ENCODE measurements around the gene NREP.

DNA sequence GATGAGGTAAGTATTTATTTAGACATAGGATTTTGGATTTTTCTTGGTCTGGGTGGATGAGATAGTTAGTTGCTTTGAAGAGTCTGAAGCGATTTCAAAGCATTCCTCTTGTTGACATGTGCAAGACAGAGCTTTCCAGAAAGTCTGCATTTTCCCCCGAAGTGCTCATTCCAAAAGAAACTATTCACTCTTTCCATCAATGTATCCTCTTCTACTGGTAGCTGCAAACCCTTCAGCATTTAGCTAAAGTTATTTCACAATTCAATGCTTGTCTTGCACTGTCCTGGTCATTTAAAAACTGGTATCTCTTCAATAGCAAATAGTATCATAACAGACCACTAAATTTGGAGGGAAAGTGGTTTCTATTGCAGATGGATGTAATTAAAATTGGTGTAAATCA is 13.0 kb downstream of the NREP start:
- TF ChIP-seq, protein P1, sequence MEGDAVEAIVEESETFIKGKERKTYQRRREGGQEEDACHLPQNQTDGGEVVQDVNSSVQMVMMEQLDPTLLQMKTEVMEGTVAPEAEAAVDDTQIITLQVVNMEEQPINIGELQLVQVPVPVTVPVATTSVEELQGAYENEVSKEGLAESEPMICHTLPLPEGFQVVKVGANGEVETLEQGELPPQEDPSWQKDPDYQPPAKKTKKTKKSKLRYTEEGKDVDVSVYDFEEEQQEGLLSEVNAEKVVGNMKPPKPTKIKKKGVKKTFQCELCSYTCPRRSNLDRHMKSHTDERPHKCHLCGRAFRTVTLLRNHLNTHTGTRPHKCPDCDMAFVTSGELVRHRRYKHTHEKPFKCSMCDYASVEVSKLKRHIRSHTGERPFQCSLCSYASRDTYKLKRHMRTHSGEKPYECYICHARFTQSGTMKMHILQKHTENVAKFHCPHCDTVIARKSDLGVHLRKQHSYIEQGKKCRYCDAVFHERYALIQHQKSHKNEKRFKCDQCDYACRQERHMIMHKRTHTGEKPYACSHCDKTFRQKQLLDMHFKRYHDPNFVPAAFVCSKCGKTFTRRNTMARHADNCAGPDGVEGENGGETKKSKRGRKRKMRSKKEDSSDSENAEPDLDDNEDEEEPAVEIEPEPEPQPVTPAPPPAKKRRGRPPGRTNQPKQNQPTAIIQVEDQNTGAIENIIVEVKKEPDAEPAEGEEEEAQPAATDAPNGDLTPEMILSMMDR (IDR thresholded peaks at IDR 0.05; ENCODE audit: low read depth, low read length): no peak
- TF ChIP-seq EZH2phosphoT487 (IDR thresholded peaks at IDR 0.05; ENCODE audit: low read depth): no peak
